Panc1 (cell line): ENCODE data around the gene UPK3B.
"Not testable (repeated sequence)": the region's sequence is repeated elsewhere in the genome, so short reads cannot be mapped to it uniquely, and the experiment has no call there.

ENCODE experiments used
- CTCF ChIP-seq: fragments of 450-650 bp; IDR thresholded peaks from 2 replicates; pipeline ENCODE4 v1.5.1; 2017; ENCODE audit warnings: mild to moderate bottlenecking
- POLR2AphosphoS5 ChIP-seq: IDR thresholded peaks from 2 replicates; pipeline ENCODE4 v1.6.1; 2012; ENCODE audit warnings: mild to moderate bottlenecking, low read depth, low read length, moderate library complexity
- REST ChIP-seq, 2 experiments: IDR thresholded peaks; 2 replicates each; pipeline ENCODE4 v1.6.1; 2011 to 2012; ENCODE audit warnings: low read depth in 2 of 2, control low read depth in 1 of 2, low read length in 1 of 2, mild to moderate bottlenecking in 1 of 2, moderate library complexity in 1 of 2; ENCODE audit not compliant: insufficient read depth in 1 of 2
- SIN3A ChIP-seq: IDR thresholded peaks from 2 replicates; pipeline ENCODE4 v1.6.1; 2012; ENCODE audit warnings: low read depth, mild to moderate bottlenecking, low read length, moderate library complexity, borderline replicate concordance; ENCODE audit not compliant: insufficient read depth
- TCF7L2 ChIP-seq: IDR thresholded peaks from 2 replicates; pipeline ENCODE4 v1.6.1; 2011; ENCODE audit warnings: mild to moderate bottlenecking, low read depth, low read length, inconsistent platforms

- TF ChIP-seq POLR2AphosphoS5; CTCF; REST (IDR thresholded peaks at IDR 0.05; ENCODE audit: insufficient read depth in 1 of 2, low read depth in 2 of 2, low read length in 1 of 2); TCF7L2; SIN3A: not testable (repeated sequence)
Observed at GRCh38 chr7:76559685-76560084, 49.3 kb downstream of the UPK3B start.
